ENCODE data around the gene VRK2. TPM values are rescaled to one million over a fixed set of nuclear protein-coding genes. Genes with fewer than 3 reads are reported as not detected.
"Not testable (repeated sequence)": the region's sequence is repeated elsewhere in the genome, so short reads cannot be mapped to it uniquely, and the experiment has no call there.

The VRK2 gene
- total RNA-seq, 1 donor from 2014 or later: 63.0 TPM

GRCh38 chr2:58156780-58157179 is 110.2 kb downstream of the VRK2 start:
- POLR2A ChIA-PET: no interaction called here
- Mint-ChIP-seq H3K9me3 (peaks cover 3% of the 10 kb centered on the region), H3K36me3 (ENCODE audit: low read depth) (peaks cover 79% of the 10 kb centered on the region), H3K27me3 (no peaks in the 10 kb centered on the region), H3K27ac (no peak overlapping the region), H3K4me3 (no peak overlapping the region), H3K4me1 (no peaks in the 10 kb centered on the region)
- ATAC-seq (ENCODE audit: low read depth) (no peak), DNase-seq (no peak)
- TF ChIP-seq CTCF (IDR thresholded peaks at IDR 0.05): no peak
- CTCF ChIA-PET: no interaction called here
- intact Hi-C loops (cut with micrococcal nuclease): no loop called here

GRCh38 chr2:58157754-58158153 is 111.1 kb downstream of the VRK2 start:
- no peak for DNase-seq
- no peak for ATAC-seq (ENCODE audit: low read depth)
- no peak for TF ChIP-seq CTCF (IDR thresholded peaks at IDR 0.05)
- intact Hi-C loops (cut with micrococcal nuclease): no loop called here
- H3K9me3 Mint-ChIP-seq: peaks cover 3% of the 10 kb centered on the region
- ChIA-PET CTCF (no interaction called here), POLR2A (interaction anchor here (1.0 kb wide), 1 partner anchor 15 kb away, joined by 3 read pairs; no protein-coding TSS in a partner anchor)
- no peaks in the 10 kb centered on the region for H3K4me1 Mint-ChIP-seq
- H3K27ac Mint-ChIP-seq: peak overlapping the region; percentile 6
- H3K36me3 Mint-ChIP-seq (ENCODE audit: low read depth): peaks cover 82% of the 10 kb centered on the region
- H3K4me3 Mint-ChIP-seq: no peak overlapping the region
- H3K27me3 Mint-ChIP-seq: no peaks in the 10 kb centered on the region

GRCh38 chr2:58158481-58158880 is 111.9 kb downstream of the VRK2 start:
- H3K4me1 Mint-ChIP-seq: no peaks in the 10 kb centered on the region
- intact Hi-C loops (cut with micrococcal nuclease): no loop called here
- no peaks in the 10 kb centered on the region for H3K27me3 Mint-ChIP-seq
- ChIA-PET POLR2A (interaction anchor here (1.0 kb wide), 1 partner anchor 16 kb away, joined by 3 read pairs; no protein-coding TSS in a partner anchor), CTCF (no interaction called here)
- DNase-seq (no peak), ATAC-seq (ENCODE audit: low read depth) (no peak)
- H3K9me3 Mint-ChIP-seq: peaks cover 3% of the 10 kb centered on the region
- peaks cover 76% of the 10 kb centered on the region for H3K36me3 Mint-ChIP-seq (ENCODE audit: low read depth)
- TF ChIP-seq CTCF (IDR thresholded peaks at IDR 0.05): no peak
- H3K4me3 Mint-ChIP-seq: no peak overlapping the region
- H3K27ac Mint-ChIP-seq: no peak overlapping the region

- Mint-ChIP-seq H3K4me3 (no peak overlapping the region), H3K36me3 (ENCODE audit: low read depth) (peaks cover 38% of the 10 kb centered on the region), H3K27me3 (no peaks in the 10 kb centered on the region), H3K9me3 (no peaks in the 10 kb centered on the region), H3K4me1 (no peaks in the 10 kb centered on the region), H3K27ac (no peak overlapping the region)
- DNase-seq: no peak
- POLR2A ChIA-PET: no interaction called here
- intact Hi-C loops (cut with micrococcal nuclease): no loop called here
- CTCF ChIA-PET: no interaction called here
- no peak for TF ChIP-seq CTCF (IDR thresholded peaks at IDR 0.05)
- ATAC-seq (ENCODE audit: low read depth): no peak
Measured at GRCh38 chr2:58163913-58164312, 117.3 kb downstream of the VRK2 start.

- H3K4me1 Mint-ChIP-seq; H3K27me3 Mint-ChIP-seq; DNase-seq; intact Hi-C loops (cut with micrococcal nuclease); POLR2A ChIA-PET; ATAC-seq (ENCODE audit: low read depth); H3K27ac Mint-ChIP-seq; H3K4me3 Mint-ChIP-seq: not testable (repeated sequence)
- peaks cover 22% of the 10 kb centered on the region for H3K9me3 Mint-ChIP-seq
- CTCF ChIA-PET: interaction anchor here (1.7 kb wide), 1 partner anchor 262 kb away, joined by 3 read pairs; no protein-coding TSS in a partner anchor
- H3K36me3 Mint-ChIP-seq (ENCODE audit: low read depth): peaks cover 34% of the 10 kb centered on the region
Measured at GRCh38 chr2:58168130-58168529, 121.5 kb downstream of the VRK2 start.

- H3K9me3 Mint-ChIP-seq: peaks cover 26% of the 10 kb centered on the region
- H3K27me3 Mint-ChIP-seq; H3K4me3 Mint-ChIP-seq; CTCF ChIA-PET; POLR2A ChIA-PET; ATAC-seq (ENCODE audit: low read depth); H3K27ac Mint-ChIP-seq; intact Hi-C loops (cut with micrococcal nuclease); DNase-seq; H3K4me1 Mint-ChIP-seq: not testable (repeated sequence)
- H3K36me3 Mint-ChIP-seq (ENCODE audit: low read depth): peaks cover 44% of the 10 kb centered on the region
Measured at GRCh38 chr2:58169845-58170244, 123.2 kb downstream of the VRK2 start.

GRCh38 chr2:58170334-58170933 is 123.8 kb downstream of the VRK2 start:
- H3K27me3 Mint-ChIP-seq; intact Hi-C loops (cut with micrococcal nuclease); DNase-seq; POLR2A ChIA-PET; H3K27ac Mint-ChIP-seq; ATAC-seq (ENCODE audit: low read depth); H3K4me1 Mint-ChIP-seq; H3K4me3 Mint-ChIP-seq; CTCF ChIA-PET: not testable (repeated sequence)
- H3K36me3 Mint-ChIP-seq (ENCODE audit: low read depth): peaks cover 44% of the 10 kb centered on the region
- peaks cover 26% of the 10 kb centered on the region for H3K9me3 Mint-ChIP-seq

GRCh38 chr2:58171831-58172230 is 125.2 kb downstream of the VRK2 start:
- H3K27ac Mint-ChIP-seq; DNase-seq; ATAC-seq (ENCODE audit: low read depth); H3K27me3 Mint-ChIP-seq; H3K4me1 Mint-ChIP-seq; intact Hi-C loops (cut with micrococcal nuclease); CTCF ChIA-PET; POLR2A ChIA-PET; H3K4me3 Mint-ChIP-seq: not testable (repeated sequence)
- peaks cover 46% of the 10 kb centered on the region for H3K36me3 Mint-ChIP-seq (ENCODE audit: low read depth)
- peaks cover 26% of the 10 kb centered on the region for H3K9me3 Mint-ChIP-seq

GRCh38 chr2:58177187-58177586 is 130.6 kb downstream of the VRK2 start:
- ATAC-seq (ENCODE audit: low read depth); intact Hi-C loops (cut with micrococcal nuclease); POLR2A ChIA-PET; H3K27ac Mint-ChIP-seq; H3K4me3 Mint-ChIP-seq; H3K4me1 Mint-ChIP-seq; H3K27me3 Mint-ChIP-seq; DNase-seq; CTCF ChIA-PET: not testable (repeated sequence)
- Mint-ChIP-seq H3K9me3 (peaks cover 14% of the 10 kb centered on the region), H3K36me3 (ENCODE audit: low read depth) (peaks cover 28% of the 10 kb centered on the region)

Measured in activated B cell treated with CpG ODN at 0.5 μM for 24 hours (primary cell).